Fibroblast of villous mesenchyme (primary cell): ENCODE measurements around the gene MAPK10. TPM values are rescaled to one million over a fixed set of nuclear protein-coding genes. Genes with fewer than 3 reads are reported as not detected.
A peak's percentile ranks its signal among the peaks of the same experiment; 100 is the strongest.

Experiments used
- DNase-seq: peaks from one replicate; pipeline ENCODE4 v3.0.0-alpha.2; 2010; ENCODE audit warnings: low read depth
- H3K4me3 ChIP-seq: 2 replicates; pipeline ENCODE4 v1.5.1; 2011; ENCODE audit warnings: low read depth, mild to moderate bottlenecking, low read length
- total RNA-seq: library from RNA; depleted of rRNA; stranded (reverse); fragments of >200 nt; gene quantifications from 2 replicates; pipeline ENCODE4 v1.2.3, GENCODE V29; 2012
- TF ChIP-seq, protein P1 (sequence below): IDR thresholded peaks from 2 replicates; pipeline ENCODE4 v1.5.1; 2012; ENCODE audit warnings: low read depth, mild to moderate bottlenecking, low read length; ENCODE audit not compliant: insufficient read depth

Gene MAPK10
- total RNA-seq, 1 donor, result 12.1 TPM

- H3K4me3 ChIP-seq, result no peak overlapping the region
- DNase-seq, result no peak
- TF ChIP-seq, protein P1, sequence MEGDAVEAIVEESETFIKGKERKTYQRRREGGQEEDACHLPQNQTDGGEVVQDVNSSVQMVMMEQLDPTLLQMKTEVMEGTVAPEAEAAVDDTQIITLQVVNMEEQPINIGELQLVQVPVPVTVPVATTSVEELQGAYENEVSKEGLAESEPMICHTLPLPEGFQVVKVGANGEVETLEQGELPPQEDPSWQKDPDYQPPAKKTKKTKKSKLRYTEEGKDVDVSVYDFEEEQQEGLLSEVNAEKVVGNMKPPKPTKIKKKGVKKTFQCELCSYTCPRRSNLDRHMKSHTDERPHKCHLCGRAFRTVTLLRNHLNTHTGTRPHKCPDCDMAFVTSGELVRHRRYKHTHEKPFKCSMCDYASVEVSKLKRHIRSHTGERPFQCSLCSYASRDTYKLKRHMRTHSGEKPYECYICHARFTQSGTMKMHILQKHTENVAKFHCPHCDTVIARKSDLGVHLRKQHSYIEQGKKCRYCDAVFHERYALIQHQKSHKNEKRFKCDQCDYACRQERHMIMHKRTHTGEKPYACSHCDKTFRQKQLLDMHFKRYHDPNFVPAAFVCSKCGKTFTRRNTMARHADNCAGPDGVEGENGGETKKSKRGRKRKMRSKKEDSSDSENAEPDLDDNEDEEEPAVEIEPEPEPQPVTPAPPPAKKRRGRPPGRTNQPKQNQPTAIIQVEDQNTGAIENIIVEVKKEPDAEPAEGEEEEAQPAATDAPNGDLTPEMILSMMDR, result no peak
Observed at GRCh38 chr4:86388252-86388651, 28.4 kb upstream of the MAPK10 start.

DNA sequence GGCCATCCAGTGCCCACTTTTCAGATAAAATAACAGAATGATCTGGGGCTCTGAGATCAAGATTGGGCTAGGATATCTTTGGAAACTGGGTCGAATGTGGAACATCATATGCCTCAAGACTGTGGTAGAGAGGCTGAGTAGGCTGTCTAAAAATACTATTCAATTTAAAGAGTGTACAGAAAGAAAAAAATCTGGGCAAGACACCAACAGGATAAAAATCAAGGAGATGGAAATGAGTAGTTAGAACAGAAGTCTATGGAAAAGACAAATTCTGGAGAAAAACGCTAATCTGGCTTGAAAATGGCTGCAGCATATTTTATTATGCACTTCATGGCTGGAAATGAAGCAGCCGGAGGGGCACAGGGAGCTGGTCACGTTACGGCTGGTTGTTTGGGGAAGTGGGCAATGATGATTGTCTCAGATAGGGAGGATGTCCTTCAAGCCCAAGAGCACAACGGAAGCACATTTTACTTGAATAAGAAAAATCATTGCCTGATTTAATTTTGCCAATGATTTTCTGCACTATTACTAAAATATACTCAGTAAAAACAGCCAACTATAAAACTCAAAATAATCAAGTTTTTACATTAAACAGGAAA lies 27.1 kb upstream of the MAPK10 start:
- no peak for DNase-seq
- H3K4me3 ChIP-seq, result no peak overlapping the region
- TF ChIP-seq, protein P1, result no peak

GRCh38 chr4:86386201-86386600 lies 26.3 kb upstream of the MAPK10 start:
- no peak for DNase-seq
- TF ChIP-seq, protein P1, result no peak
- H3K4me3 ChIP-seq, result no peak overlapping the region

DNA sequence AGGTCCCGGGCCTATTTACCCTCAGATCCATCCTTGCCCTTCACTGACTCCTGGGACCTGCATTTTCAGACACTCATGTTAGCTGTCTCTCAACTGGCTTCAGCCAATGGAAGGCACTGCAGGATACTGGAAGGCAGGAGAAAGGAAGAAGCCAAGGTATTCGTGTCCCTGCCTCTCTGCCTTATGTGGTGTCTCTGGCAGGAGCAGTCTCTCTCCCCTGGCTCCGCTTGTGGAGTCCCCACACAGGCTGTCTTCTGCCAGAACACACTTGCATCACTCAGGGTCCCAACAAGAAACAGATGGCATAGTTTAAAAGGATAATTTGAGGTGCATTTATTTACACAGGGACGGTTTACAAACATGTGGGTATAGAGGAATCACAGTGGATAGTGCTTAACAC lies 21.6 kb upstream of the MAPK10 start:
- DNase-seq, result no peak
- TF ChIP-seq, protein P1, result no peak
- no peak overlapping the region for H3K4me3 ChIP-seq

- TF ChIP-seq, protein P1, result no peak
- H3K4me3 ChIP-seq, result no peak overlapping the region
- no peak for DNase-seq
Observed at GRCh38 chr4:86380181-86380724, 20.4 kb upstream of the MAPK10 start.

DNA sequence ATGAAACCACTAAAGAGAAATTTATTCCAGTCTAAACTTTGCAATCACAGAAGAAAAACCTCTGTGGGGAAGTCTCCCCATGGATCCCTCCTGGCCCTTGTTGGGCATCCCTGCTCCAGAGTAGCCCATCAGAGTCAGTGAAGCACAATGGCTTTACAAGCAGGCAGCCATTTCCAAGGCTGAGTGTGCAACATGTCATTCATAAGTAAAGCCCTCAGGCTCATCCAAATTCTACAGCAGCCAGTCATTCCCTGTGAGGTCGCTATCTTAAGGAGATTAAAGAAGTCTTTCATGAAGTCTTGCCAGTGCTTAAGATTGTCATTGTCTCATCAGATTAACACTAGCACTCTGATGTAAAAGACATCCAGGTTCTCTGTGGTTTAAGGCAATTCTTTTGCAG lies 17.0 kb upstream of the MAPK10 start:
- no peak overlapping the region for H3K4me3 ChIP-seq
- DNase-seq, result no peak
- TF ChIP-seq, protein P1, result no peak

DNA sequence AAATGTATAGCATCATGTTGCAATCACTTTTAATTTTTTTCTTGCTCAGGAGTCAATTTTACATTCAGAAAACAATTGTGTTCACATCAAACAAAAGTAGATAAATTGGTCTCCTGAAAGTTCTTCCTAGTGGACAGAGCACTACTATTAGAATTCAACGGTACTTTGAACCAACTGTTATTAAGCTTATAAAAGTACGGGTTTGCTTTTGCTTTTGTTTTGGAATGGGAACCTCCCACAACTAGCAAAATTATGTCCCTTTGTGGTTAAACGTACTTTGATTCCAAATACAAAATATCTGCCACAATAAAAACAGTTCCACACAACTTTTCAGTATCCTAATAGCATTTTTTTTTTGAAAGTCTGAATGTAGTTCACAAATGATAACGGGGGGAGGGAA lies 8.6 kb upstream of the MAPK10 start:
- DNase-seq, result peak; percentile 55
- TF ChIP-seq, protein P1, result no peak
- H3K4me3 ChIP-seq, result no peak overlapping the region
